ENCODE measurements around the gene POFUT2.

The POFUT2 gene

DNA sequence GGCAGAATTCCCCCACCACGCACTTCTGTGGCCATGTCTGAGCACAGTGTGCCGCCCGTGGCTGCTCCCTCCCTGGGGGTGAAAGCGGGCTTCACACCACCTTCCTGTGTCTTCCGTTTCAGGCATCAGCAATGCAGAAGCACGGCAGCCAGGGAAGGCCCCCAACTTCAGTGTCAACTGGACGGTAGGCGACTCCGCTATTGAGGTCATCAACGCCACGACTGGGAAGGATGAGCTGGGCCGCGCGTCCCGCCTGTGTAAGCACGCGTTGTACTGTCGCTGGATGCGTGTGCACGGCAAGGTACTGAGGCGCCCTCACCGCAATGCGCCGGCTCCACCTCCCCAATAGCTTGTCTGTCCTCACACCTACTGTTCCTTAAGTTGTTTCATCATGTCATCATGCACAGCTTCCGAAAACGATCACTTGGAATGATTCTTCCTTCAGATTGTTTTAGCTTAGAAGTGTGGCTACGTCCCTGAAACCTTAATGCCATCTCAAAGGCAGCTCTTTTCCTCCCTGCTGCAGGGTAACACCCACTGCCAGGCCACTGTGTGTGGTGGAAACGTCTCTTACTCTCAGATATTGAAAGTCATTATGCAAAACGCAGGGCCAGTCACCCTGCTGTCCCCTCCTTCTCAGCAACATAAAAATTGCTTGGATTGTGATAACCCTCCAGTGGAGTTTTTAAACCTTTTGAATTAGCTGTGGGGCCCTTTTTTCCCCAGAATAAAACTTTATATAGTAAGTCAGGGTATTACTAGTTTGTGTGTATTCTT is 66.8 kb downstream of the POFUT2 start:
- DNase-seq = no peak

- DNase-seq = no peak
Measured at GRCh38 chr21:45220071-45220481, 67.6 kb downstream of the POFUT2 start.

GRCh38 chr21:45219517-45219916 is 68.2 kb downstream of the POFUT2 start:
- DNase-seq = no peak

DNA sequence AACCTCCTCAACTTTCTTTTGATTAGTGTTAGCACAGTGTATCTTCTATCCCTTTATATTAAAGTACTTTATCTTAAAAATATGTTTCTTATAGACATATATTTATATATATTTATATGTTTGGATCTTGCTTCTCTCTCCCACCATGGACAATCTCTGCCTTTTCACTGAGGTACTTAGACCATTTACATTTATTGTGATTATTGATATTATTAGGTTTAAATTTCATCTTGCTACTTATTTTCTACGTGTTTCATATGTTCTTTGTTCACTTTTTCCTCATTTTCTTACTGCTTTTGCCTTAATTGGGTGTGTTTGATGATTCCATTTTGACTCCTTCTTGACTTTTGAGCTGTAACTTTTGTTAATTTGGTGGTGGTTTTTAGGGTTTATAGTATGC is 70.7 kb downstream of the POFUT2 start:
- no peak for DNase-seq

GRCh38 chr21:45215213-45215612 is 72.5 kb downstream of the POFUT2 start:
- DNase-seq = no peak
